GM19240 (cell line): Measurements from ENCODE around the gene RNF223.
"Not testable (repeated sequence)": the region's sequence is repeated elsewhere in the genome, so short reads cannot be mapped to it uniquely, and the experiment has no call there.

Source experiments
- DNase-seq: peaks from one replicate; pipeline ENCODE4 v3.0.0; 2011; ENCODE audit warnings: low spot score; ENCODE audit not compliant: insufficient read length

RNF223 gene

DNA sequence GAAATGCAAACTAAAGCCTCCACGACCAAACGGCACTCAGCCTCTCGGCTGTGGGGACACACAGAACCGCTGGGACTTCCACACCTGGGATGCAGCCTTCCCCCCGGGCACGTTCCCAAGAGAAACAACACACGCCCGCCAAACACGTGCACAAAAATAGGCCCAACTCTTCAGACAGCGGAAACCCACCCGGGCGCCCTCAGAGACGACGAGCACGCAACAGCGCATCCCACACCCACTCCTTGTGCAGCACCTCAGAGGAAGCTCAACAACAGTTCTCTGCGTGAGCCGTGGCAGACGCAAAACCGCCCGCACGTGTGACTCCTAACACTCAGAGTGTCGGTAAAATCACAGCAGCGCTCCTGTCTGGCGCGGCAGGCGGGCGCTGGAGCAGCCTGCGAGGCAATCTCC is 36.5 kb upstream of the RNF223 start:
- no peak for DNase-seq

DNA sequence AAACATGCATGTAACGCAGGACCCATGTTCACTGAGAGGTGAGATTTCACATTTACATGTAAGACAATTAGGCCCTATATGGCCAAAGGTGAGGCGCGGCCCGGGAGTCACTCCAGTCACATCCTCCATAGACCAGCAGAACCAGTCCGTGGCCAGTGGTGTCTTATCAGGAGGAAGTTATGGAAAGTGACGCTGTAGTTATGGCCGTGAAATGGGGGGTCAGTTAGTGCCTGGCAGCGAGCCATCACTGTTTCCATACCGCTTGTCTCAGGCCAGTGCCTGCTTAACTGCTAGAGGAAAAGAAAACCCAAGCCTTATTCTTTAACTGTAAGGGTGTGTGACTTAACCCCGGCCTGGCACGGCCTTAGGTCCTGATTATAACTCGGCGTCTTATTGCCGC is 35.6 kb upstream of the RNF223 start:
- DNase-seq: no peak

DNA sequence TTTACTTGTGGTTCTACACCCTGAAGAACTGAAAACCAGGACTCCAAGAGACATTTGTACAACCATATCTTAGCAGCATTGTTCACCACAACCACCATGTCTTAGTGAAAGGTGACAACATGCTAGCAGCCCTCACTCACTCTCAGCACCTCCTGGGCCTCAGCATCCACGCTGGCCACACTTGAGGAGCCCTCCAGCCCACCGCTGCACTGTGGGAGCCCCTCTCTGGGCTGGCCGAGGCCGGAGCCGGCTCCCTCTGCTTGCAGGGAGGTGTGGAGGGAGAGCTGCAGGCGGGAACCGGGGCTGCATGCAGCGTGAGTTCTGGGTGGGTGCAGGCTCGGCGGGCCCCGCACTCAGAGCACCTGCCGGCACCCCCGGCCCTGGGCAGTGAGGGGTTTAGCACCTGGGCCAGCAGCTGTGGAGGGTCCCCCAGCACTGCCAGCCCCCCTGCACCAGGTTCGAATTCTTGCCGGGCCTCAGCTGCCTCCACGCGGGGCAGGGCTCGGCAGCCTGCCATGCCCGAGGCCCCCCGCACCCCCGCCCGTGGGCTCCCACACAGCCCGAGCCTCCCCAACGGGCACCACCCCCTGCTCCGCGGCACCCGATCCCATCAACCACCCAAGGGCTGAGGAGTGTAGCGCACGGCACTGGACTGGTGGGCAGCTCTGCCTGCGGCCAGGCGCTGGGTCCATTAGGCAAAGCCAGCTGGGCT is 32.6 kb upstream of the RNF223 start:
- DNase-seq: no peak

DNA sequence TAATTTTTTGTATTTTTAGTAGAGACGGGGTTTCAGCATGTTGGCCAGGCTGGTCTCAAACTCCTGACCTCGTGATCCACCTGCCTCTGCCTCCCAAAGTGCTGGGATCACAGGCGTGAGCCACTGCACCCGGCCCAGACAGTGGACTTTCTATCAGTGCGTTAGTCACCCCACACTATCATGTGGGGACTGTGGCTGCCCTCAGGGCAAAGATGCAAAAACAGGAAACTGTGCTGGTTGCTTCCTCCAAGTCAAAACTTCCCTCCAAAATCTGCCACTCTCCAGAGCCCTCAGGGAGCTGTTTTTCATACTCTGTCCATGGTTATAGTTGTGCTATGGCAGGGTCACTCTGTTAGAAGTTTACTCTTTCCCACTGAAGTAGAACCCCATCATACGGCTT is 30.0 kb upstream of the RNF223 start:
- not testable (repeated sequence) for DNase-seq

DNA sequence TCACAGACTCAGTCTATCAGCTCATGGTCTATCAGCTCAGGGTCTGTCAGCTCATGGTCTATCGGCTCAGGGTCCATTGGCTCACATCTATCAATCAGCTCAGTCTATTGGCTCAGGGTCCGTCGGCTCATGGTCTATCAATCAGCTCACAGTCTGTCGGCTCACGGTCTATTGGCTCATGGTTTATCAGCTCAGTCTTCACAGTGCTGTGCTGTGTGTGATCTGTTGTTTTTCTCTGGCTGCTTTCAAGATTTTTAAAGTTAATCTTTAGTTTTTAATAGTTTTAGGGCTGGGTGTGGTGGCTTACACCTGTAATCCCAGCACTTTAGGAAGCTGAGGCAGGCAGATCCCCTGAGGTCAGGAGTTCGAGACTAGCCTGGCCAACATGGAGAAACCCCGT is 27.4 kb upstream of the RNF223 start:
- no peak for DNase-seq

DNA sequence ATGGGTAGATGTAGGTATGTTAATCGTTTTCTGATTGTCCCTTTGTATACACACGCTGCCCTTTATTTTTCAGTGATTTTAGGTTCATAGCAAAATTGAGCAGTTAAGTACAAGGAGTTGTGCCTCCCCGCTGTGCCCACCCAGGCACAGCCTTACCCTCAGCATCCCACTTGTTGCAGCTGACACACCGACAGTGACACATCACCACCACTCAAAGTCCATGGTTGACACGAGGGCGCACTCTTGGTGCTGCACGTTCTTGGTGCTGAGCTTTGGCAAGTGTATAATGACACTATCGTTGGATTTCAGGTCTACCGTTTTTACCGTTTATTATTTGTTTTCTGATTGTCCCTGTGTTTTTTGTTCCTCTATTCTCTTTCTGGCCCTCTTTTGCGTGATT is 26.2 kb upstream of the RNF223 start:
- no peak for DNase-seq

DNA sequence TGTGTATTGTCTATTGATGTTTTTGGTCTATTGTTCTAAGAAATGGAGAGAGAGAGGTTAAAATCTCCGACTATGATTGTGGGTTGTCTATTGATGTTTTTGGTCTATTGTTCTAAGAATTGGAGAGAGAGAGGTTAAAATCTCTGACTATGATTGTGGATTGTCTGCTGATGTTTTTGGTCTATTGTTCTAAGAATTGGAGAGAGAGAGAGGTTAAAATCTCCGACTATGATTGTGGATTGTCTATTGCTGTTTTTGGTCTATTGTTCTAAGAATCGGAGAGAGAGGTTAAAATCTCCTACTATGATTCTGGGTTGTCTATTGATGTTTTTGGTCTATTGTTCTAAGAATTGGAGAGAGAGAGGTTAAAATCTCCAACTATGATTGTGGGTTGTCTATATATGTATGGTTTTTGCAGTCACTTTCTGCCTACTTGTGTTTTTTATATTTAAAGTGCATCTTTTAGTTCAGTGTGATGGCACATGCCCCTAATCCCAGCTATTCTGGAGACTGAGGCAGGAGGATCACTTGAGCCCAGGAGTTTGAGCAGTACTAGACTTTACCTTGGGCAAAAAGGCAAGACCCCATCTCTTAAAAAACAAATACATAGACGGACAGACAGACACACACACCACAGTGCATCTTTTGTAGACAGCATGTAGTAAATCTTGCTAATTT is 25.5 kb upstream of the RNF223 start:
- DNase-seq: no peak

DNA sequence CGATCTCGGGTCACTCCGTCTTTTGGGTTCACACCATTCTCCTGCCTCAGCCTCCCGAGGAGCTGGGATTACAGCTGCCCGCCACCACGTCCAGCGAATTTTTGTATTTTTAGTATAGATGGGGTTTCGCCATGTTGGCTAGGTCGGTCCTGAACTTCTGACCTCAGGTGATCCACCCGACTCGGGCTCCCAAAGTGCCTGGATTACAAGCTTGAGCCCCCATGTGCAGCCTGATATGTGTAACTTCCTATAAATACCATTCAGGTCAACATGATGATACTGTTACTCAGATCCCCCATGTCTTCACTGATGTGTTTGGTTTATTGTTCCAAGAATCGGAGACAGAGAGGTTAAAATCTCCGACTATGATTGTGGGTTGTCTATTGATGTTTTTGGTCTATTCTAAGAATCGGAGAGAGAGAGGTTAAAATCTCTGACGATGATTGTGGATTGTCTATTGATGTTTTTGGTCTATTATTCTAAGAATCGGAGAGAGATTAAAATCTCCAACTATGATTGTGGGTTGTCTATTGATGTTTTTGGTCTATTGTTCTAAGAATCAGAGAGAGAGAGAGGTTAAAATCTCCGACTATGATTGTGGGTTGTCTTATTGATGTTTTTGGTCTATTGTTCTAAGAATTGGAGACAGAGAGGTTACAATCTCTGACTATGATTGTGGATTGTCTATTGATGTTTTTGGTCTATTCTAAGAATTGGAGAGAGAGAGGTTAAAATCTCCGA is 24.7 kb upstream of the RNF223 start:
- DNase-seq: no peak

DNA sequence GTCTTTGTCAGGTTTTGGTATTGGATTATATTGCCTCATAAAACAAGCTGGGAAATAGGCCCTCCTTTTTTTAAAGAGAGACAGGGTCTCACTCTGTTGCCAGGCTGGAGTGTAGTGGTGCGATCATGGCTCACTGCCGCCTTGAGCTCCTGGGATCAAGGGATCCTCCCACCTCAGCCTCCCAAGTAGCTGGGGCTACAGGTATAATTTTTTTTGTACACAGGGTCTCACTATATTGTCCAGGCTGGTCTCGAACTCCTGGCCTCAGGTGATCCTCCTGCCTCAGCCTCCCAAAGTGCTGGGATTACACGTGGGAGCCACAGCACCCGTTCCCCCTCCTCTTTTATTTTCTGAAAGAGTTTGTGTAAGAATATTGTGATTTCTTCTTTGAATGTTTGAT is 22.0 kb upstream of the RNF223 start:
- not testable (repeated sequence) for DNase-seq

DNA sequence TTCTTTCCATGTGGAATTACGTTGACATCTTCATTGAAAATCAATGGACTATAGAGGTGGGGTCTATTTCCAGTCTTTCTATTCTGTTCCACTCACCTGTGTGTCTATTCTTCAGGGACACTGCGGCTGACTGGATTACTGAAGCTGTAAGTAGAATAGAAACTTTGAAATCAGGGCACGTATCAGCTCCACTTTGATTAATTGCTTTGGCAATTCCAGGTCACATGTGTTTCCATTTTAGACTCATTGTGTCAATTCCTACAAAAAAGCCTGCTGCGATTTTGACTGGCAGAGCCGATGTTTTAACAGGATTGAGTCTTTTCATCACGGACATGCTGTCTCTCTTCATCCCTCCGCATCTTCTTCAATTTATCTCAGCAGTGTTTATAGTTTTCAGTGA is 20.9 kb upstream of the RNF223 start:
- no peak for DNase-seq

DNA sequence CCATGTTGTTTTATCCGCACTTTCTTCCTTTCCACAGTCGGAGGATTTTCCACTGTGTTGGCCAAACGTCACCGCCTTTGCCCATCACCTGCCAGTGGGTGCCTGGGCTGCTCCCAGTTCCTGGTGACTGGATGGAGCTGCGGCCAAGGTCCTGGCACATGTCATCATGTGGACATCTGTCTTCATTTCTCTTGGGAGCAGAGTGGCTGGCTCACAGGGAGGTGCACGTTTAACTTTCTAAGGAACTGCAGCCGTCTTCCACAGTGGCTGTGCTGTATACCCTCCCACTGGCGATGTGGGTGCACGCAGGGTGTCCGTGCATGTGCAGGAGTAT is 19.5 kb upstream of the RNF223 start:
- DNase-seq: no peak

DNA sequence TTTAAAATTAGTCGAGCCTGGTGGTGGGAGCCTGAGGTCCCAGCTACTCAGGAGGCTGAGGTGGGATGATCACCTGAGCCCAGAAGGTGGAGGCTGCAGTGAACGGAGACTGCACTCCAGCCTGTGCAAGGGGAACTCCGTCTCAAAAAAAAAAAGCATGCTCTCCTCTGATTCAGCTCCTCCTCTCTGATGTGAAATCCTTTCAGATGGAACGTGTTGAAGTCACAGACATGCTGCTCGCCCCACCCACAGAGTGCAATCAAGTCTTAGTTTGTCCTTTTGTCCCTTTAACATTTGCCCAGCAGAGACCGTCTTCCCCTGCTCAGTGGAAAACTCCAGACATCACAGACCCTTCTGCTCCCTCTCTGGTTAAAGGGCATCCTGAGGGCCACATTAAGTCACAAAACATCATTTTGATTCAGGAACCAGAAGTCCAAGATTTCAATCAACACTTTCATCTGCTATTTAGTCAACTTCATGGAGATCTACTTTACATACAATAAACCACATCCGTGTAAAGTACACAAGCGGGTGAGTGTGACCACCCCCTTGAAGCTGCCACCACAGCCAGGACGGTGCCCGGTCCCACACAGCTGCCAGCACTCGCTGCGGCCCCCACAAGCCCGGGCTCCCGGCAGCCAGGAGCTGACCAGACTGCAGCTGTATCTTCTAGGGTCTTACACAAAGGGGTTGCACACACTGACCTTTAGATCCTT is 18.9 kb upstream of the RNF223 start:
- DNase-seq: no peak

DNA sequence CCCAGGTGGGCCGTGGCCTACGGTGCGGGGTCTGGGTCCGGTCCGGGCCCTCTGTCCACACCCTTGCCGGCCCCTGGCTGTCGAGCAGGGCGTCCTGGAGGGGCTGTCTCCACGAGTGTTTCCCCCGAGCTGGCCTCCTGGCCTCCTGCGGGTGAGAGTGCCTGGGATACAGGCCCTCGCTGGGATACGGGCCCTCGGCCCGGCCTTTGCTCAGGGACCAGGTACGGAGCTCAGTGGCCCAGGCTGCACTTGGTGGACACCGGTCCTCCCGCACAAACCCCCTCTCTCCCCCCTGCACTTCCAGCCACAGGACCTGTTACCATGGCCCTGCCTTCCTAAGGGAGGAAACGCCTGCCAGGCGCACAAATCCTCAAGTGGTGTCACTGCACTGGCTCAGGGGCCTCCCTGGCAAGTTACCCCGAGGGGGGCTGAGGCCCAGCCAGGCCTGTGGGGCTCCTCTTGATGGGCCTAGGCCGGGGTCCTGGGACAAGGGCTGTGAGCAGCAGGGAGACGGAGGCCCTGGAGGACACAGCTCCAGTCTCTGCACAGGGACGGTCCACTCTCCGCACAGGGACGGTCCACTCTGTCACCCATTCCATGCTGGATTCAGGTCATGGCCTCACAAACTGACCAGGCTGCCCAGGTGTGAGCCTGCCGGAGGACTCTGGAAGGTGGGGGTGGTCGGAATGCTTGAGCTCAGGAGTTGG is 18.2 kb upstream of the RNF223 start:
- no peak for DNase-seq

DNA sequence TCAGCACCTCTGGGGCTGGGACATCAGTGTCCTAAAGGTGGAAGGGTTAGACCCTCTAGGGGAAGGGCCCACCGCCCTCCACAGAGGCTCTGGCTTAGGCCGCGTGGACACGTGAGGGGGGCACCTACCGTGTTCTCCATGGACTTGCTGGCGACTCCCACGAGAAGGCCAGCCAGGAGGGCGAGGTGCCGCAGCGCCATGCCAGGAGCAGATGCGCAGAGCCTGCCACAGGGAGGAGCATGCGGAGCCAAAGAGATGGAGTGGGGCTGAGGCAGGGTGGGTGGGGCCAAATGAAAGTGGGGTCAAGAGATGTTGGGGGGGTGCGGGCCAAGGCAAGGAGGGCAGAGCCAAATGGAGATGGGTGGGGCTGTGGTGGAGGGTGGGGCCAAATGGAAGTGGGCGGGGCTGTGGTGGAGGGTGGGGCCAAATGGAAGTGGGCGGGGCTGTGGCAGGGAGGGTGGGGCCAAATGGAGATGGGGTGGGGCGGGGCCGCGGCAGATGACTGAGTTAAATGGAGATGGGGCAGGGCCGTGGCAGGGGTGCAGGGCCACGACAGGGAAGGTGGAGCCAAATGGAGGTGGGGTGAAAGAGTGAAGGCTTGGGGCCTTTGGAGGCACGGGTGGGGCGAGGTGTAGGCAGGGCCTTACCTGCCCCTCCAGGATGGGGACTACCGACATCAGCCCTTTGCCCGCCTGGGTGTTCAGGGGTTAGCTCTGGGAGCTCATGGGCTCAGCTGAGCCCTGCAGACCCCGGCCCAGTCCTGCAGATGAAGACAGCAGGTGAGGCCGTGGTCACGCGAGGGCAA is 17.4 kb upstream of the RNF223 start:
- DNase-seq: no peak

DNA sequence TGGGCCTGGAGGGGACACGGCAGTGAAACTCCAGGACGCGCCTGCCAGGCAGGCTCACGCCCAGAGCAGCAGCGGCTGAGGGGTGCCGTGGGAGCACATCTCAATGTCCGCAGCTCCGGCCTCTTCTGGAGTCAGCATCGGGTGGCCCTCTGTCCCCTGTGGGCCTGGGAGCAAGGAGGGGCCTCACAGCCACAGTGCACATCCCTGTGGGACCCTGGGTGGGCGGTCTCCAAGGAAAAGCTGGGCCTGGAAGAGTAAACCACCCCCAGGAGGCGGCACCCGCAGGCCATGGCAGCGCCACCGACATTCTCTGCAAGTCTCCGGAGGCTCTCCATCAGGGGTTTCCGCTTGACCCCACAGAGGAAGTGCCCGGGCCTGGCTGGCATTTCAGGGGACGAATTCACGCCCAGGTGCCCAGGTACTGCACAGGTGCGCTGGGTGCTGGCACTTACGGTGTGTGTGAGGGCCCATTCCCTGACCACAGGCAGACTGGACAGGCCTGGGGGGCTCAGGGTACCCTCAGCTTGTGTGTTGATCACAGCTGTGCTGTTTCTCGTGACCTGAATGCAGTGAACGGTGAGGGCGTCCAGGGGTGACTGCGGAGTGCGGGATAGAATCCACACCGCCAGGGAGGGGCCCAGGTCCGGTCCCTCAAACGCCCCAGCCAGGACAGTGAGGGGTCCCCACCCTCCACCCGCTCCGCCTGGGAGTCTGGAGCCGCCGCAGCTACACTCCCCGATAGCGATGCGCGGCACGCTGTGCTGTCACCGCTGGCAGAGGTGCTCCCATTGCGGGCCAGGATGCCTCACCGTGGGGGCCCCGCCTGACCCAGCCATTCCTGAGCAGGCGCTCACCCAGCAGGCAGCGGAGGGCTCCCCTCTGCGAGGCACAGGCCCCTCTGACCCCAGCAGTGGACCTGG is 16.6 kb upstream of the RNF223 start:
- no peak for DNase-seq

DNA sequence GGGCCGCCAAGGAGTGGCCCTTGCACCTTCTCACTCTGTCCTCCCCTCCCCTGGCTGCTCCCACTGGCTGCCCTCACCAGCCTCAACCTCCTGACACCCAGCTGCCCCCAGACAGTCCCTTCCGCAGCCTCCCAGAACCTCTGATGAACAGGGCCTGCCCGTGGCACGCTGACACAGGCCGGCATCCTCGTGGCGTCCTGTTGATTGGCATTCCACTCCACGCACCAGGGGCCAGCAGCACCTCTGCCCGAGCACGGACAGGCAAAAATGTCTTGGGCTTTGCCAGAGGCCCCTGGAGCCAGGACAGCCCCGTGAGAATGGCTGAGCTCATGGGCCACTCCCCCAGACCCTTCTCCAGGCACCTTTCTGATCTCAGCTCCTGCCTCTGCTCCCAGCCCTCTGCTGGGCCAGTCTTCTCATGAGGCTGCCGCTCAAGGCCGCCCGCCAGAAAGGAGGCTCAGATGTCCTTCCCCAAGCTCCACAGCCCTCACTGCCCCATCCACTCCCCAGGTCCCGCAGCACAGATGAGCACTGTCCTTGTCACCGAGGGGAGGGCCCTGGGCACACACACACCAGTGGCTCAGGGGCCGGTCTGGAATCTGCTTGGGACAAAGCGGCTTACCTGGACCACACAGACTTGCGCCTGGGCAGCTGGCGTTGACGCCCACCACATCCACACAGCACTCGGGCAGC is 15.8 kb upstream of the RNF223 start:
- no peak for DNase-seq

DNA sequence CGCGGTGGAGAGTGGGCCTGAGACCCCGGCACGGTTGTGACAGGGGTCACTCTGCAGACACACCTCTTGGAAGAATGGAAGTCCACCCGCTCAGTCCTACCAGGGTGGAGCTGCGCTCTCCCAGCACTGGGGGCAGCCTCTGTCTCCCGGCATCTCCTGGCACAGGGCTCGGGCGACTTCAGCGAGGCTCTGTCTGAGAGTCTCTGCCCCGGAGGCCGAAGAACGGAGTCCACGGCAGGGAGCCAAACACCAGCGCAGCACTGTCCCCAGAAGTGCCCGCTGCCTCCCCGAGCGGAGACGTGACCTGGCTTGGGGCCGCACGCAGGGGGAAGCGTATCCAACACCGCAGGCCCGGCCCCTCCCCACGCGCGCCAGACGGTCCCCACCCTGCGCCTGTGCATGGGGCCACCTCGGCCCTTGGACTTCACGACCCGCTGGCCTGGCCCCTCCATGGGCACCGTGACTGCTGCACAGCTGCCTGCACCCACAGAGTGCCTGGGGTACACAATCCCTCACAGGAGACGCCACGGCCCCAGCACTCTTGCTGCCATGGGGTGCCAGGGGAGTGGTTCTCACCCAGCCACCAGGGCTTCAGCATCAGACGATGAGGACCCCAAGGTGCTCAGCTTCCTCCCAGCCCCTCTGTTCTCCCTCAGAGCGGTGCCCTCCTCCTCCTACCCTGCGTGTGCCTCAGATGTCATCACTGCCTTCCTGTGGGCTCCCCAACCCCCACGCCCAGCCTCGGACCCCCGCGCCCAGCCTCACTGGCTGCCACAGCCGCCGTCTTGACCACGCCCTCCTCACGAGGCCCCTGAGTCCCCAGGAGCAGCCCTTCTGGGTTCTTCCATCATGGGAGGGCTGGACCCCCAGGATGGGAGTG is 14.9 kb upstream of the RNF223 start:
- no peak for DNase-seq
